VCaP (cell line): Measurements from ENCODE around the gene KRTAP5-4.

Source experiments
- H3K27ac ChIP-seq: fragments of 450-650 bp; 2 replicates; pipeline ENCODE4 v1.5.1; 2017
- TF ChIP-seq, protein P1 (sequence below): fragments of 450-650 bp; conservative IDR thresholded peaks from 2 replicates; pipeline ENCODE4 v1.5.1; 2017; ENCODE audit warnings: mild to moderate bottlenecking, moderate library complexity

The KRTAP5-4 gene

DNA sequence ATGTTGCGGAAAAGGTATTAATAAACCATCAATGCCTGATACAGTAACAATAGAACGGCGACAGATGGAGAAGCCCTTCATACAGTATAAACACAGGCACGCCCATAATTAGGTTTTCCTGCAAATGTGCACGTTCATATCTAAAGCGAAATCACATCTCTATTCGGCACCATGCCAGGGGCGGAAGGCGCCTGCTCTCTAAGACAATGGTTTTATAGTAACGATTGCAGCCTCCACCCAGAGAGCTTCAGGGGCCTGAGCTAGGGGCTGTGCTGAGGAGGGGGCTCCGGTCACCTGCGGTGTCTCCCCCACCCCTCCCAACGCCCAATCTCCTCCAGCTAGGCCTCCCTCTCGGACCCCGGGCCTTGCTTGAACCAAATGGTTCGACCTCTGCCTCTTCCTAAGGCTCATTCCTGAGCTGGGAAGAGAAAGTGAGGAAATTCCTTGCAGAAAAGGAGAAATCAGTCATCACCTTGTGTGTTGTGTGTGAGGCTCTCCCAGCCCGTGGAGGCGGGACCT is 17.2 kb upstream of the KRTAP5-4 start:
- peak overlapping the region; percentile 37; the same call in 1 of the 2 replicates for H3K27ac ChIP-seq
- TF ChIP-seq, protein P1, sequence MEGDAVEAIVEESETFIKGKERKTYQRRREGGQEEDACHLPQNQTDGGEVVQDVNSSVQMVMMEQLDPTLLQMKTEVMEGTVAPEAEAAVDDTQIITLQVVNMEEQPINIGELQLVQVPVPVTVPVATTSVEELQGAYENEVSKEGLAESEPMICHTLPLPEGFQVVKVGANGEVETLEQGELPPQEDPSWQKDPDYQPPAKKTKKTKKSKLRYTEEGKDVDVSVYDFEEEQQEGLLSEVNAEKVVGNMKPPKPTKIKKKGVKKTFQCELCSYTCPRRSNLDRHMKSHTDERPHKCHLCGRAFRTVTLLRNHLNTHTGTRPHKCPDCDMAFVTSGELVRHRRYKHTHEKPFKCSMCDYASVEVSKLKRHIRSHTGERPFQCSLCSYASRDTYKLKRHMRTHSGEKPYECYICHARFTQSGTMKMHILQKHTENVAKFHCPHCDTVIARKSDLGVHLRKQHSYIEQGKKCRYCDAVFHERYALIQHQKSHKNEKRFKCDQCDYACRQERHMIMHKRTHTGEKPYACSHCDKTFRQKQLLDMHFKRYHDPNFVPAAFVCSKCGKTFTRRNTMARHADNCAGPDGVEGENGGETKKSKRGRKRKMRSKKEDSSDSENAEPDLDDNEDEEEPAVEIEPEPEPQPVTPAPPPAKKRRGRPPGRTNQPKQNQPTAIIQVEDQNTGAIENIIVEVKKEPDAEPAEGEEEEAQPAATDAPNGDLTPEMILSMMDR = no peak

DNA sequence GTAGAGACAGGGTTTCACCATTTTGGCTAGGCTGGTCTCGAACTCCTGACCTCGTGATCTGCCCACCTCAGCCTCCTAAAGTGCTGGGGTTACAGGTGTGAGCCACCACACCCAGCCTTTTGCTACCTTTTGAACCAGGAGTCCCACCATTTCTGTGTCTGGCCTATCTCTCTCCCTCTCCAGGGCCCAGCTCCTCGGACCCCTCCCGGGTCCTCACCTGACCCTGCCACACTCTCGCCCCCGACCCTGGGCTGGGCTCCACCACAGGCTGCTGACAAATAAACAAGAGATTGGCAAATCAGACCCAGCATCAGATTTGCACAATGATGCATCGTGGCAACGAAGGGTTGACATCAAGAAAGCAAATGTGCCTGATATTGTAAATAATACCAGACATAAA is 16.4 kb upstream of the KRTAP5-4 start:
- TF ChIP-seq, protein P1 = no peak
- no peak overlapping the region; the same call in 1 of the 2 replicates for H3K27ac ChIP-seq

DNA sequence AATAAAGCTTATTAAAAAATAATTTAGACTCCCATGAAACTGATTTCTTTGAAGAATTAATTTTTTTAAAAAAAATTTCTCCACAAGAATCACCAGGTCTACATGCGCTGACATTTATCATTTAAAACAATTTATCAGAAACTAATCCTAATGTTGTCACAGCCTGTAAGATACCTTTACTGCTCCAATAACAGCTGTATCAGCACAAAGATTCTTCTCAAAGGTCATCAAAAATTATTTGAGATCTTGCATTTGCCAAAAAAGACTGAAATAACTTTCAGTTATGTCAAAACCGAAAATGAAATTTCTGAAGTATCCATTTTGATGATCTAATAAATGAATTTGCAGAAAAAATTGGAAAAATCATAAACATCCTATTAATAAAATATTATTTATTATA is 15.7 kb upstream of the KRTAP5-4 start:
- TF ChIP-seq, protein P1 = no peak
- H3K27ac ChIP-seq = no peak overlapping the region

DNA sequence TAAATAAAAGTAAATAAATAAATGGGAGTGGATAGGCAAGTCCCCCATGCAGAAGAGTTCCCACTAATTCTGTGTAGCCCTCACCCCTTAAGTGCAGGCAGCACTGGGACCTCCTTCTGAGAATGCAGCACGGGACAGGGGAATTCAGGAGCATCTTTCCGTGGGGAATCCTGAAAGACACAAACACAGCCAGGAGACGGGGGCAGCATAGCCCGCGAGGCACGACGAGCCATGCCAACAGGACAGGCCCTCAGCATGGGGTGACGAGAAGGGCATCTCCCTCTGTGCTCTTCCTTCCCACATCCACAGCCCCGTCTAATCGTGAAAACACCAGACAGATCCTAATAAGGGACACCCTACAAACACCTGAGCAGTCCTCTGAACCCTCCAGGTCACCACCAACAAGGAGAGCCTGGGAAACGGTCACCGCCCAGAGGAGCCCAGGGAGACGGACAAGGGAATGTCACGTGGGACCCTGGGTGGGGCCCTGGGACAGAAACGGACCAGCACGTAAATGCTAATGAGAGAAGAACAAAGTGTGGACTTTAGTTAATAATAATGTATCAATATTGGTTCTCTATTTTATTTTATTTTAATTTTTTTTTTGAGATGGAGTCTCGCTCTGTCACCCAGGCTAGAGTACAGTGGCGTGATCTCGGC is 14.5 kb upstream of the KRTAP5-4 start:
- TF ChIP-seq, protein P1 = no peak
- H3K27ac ChIP-seq = no peak overlapping the region

DNA sequence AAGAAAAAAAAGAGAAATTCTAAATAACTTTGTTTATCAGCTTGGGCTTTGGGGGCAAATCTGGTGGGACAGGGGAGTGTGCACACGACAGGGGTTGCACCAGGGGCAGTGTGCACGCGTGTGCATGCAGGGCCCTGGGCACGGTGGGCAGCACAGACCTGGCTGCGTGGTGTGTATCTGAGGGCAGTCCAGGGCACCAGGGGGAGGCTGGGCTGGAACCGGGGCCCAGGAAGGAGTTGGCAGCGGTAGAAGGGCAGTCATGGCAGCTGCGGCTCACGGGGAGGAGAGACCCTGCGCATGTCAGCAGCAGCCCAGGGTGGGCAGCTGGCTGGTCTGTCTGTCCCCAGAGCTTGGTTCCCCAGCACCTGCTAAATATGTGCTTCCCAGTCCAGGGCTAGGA is 11.9 kb upstream of the KRTAP5-4 start:
- TF ChIP-seq, protein P1 = no peak
- no peak overlapping the region for H3K27ac ChIP-seq

DNA sequence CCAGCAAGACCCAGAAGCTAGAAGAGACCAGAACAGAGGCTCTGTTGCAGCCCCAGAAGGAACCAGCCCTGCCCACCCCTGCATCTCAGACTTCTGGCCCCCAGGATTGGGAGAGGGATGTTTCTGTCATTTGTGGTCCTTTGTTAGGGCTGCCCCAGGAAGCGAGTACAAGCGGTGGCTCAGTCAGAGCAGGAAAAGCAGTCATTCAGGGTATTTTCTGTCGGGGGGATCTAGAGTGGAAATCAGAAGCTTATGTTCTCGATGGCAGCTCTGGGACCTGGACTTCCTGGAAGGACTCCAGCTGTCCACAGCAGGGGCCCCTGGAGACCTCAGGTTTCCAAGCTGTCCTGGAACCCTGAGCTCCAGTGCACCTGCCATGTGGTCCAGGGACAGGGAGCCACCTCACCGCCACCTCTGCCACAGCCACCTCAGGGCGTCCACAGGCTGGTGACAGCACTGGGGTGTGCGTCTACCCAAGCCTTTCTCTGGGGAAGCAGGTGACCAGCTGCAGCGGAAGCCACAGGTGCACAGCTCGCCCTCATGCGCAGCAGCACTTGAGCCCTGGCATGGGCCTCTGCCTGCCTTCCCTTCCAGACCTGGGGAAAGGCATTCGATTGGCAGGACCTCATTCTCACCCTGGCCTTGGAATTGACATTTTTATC is 10.2 kb upstream of the KRTAP5-4 start:
- TF ChIP-seq, protein P1 = no peak
- no peak overlapping the region for H3K27ac ChIP-seq

DNA sequence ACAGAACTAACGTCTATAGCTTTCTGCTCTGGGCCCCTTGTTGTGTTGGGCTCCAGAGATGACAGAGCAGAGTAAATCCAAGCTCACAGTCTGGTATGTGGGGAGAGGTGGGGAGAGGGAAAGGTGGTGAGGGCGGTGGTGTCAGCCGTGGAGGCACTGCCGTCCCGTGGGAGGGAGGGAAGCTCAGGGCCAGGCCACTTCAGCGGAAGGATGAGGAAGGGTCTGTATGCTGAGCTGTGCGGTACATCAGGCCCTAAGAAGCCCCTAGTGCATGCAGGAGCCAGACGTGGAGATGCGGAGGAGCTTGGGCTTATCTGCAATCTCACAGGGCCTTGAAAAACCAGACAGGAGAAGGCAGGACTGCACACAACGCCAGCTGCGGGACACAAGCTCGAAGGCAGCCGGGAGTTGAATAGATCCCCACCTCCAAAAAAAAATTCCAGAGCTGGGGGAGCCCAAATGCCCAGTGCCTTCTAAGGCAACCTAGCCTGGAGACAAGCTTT is 9.2 kb upstream of the KRTAP5-4 start:
- TF ChIP-seq, protein P1 = no peak
- no peak overlapping the region for H3K27ac ChIP-seq
